Metanephros (tissue), 1 donor: ENCODE results near the gene MCUR1. TPM values are rescaled to one million over a fixed set of nuclear protein-coding genes. Genes with fewer than 3 reads are reported as not detected.

Source experiments
- total RNA-seq: library from RNA; depleted of rRNA; stranded (reverse); fragments of >200 nt; gene quantifications from one replicate; pipeline ENCODE4 v1.2.3, GENCODE V29; 2014

The MCUR1 gene, protein sequence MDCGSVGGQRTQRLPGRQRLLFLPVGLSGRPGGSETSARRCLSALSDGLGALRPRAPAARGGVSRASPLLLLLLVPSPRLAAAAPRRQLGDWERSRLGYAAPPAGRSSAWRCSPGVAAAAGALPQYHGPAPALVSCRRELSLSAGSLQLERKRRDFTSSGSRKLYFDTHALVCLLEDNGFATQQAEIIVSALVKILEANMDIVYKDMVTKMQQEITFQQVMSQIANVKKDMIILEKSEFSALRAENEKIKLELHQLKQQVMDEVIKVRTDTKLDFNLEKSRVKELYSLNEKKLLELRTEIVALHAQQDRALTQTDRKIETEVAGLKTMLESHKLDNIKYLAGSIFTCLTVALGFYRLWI
- total RNA-seq: 18.6 TPM

DNA sequence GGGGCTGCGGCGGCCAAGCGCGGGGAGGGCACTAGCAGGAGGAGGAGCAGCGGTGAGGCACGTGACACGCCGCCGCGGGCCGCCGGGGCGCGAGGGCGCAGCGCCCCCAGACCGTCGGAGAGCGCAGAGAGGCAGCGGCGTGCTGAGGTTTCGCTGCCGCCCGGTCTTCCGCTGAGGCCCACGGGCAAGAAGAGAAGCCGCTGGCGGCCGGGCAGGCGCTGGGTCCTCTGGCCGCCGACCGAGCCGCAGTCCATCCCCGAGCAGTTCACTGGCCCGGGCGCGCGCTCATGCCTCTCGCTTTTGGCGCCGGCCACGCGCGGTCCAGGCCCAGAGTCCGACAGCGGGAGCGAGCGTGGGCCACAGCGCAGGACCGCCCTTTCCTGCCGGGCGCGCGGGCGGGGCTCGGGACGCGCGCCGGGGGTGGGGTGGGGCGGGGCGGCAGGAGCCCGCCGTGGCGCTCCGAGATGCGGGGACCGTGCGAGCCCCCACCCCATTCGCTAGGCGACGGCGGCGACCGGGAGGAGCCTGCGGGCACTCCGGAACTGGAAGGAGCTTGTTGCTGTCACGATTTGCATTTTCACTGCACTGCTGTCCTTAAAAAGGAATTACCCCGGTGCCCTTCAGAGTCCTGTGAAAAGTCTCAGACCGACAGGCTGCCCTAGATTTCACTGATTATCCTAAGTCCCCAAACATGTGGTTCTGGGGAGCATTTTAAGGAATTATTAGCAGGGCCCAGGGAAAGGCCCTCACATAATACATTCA, at the start of gene MCUR1:
MCUR1 (minus strand) TSS at position 382 of the 762 bp plus-strand sequence; CDS start at position 254, 128 bp downstream.

Other genes starting within 250 kb of the MCUR1 start
- gene SIRT5, start 240.0 kb downstream of the MCUR1 start, total RNA-seq: 12.5 TPM
- 35.2 TPM for gene NOL7, start 199.2 kb downstream of the MCUR1 start, total RNA-seq
- 36.5 TPM for gene RANBP9, start 102.7 kb downstream of the MCUR1 start, total RNA-seq
- gene RNF182, start 110.4 kb upstream of the MCUR1 start, total RNA-seq: 1.4 TPM